A673 (cell line): Measurements from ENCODE around the gene HJURP. TPM values are rescaled to one million over a fixed set of nuclear protein-coding genes. Genes with fewer than 3 reads are reported as not detected.
A peak's percentile ranks its signal among the peaks of the same experiment; 100 is the strongest.

Experiments used
- BruUV-seq: library from RNA; stranded (reverse); fragments of 400-500 nt; replicated peaks from 2 replicates; lab custom pipeline; 2021; lab: Mats Ljungman, UMichigan
- CTCF ChIA-PET: fragments of 300-600 bp; sonication (Branson Sonifier 250); formaldehyde crosslinking; loops from one replicate; lab custom pipeline; 2022; ENCODE audit warnings: antibody characterized with exemption; lab: Charles Lee
- POLR2A ChIA-PET: fragments of 300-600 bp; sonication (Branson Sonifier 250); formaldehyde crosslinking; loops from one replicate; lab custom pipeline; 2022; ENCODE audit warnings: antibody characterized with exemption; ENCODE audit not compliant: low non-redundant PET; lab: Charles Lee
- DNase-seq: peaks from one replicate; pipeline ENCODE4 v3.0.0-alpha.2; 2015; ENCODE audit warnings: low spot score
- H3K27ac ChIP-seq: fragments of 200-600 bp; sonication (generic); 2 replicates; pipeline ENCODE4 v1.5.1; 2016; ENCODE audit warnings: mixed run types, low read depth, mild to moderate bottlenecking, mixed read lengths, antibody characterized with exemption, low read length; ENCODE audit not compliant: poor library complexity, severe bottlenecking
- H3K27me3 ChIP-seq: fragments of 200-600 bp; sonication (generic); replicated peaks from 2 replicates; pipeline ENCODE4 v1.6.1; 2017; ENCODE audit warnings: mixed run types, low read depth, mild to moderate bottlenecking, mixed read lengths, antibody characterized with exemption, low read length; ENCODE audit not compliant: insufficient read depth, poor library complexity
- H3K36me3 ChIP-seq: fragments of 200-600 bp; sonication (generic); 2 replicates; pipeline ENCODE4 v1.6.1; 2016; ENCODE audit warnings: mixed run types, mild to moderate bottlenecking, mixed read lengths, antibody characterized with exemption, low read length; ENCODE audit not compliant: insufficient read depth, poor library complexity, severe bottlenecking
- H3K4me1 ChIP-seq: fragments of 200-600 bp; sonication (generic); 2 replicates; pipeline ENCODE4 v1.6.1; 2017; ENCODE audit warnings: mixed run types, mild to moderate bottlenecking, mixed read lengths, antibody characterized with exemption, low read length; ENCODE audit not compliant: insufficient read depth, poor library complexity, severe bottlenecking
- H3K4me3 ChIP-seq: fragments of 200-600 bp; sonication (generic); 2 replicates; pipeline ENCODE4 v1.5.1; 2016; ENCODE audit warnings: low read depth, mixed run types, mild to moderate bottlenecking, mixed read lengths, low read length; ENCODE audit not compliant: poor library complexity, severe bottlenecking
- H3K9me3 ChIP-seq: fragments of 200-600 bp; sonication (generic); 2 replicates; pipeline ENCODE4 v1.6.1; 2016; ENCODE audit warnings: mixed run types, low read depth, mild to moderate bottlenecking, mixed read lengths, antibody characterized with exemption, low read length; ENCODE audit not compliant: poor library complexity, severe bottlenecking
- EZH2 ChIP-seq: fragments of 200-600 bp; sonication (generic); IDR thresholded peaks from 2 replicates; pipeline ENCODE4 v1.6.1; 2017; ENCODE audit warnings: borderline replicate concordance, low read depth, mild to moderate bottlenecking, mixed read lengths, antibody characterized with exemption, low read length; ENCODE audit not compliant: poor library complexity, severe bottlenecking
- intact Hi-C: fragments of 100-400 bp; cut with micrococcal nuclease; formaldehyde crosslinking; loops from one replicate; pipeline ENCODE4 v1.10.0; 2022; ENCODE audit not compliant: unreplicated experiment
- total RNA-seq: library from RNA; stranded (reverse); gene quantifications from 2 replicates; pipeline ENCODE4 v1.2.3, GENCODE V29; 2021
- TF ChIP-seq, protein P1 (sequence below): fragments of 300-800, 200-600 bp; sonication (generic); conservative IDR thresholded peaks from 2 replicates; pipeline ENCODE4 v1.5.1; 2017; ENCODE audit warnings: low read depth, mild to moderate bottlenecking, antibody characterized with exemption, low read length, moderate library complexity, mixed read lengths

Gene HJURP
- total RNA-seq, 1 experiment from 2014 or later = 103 TPM

DNA sequence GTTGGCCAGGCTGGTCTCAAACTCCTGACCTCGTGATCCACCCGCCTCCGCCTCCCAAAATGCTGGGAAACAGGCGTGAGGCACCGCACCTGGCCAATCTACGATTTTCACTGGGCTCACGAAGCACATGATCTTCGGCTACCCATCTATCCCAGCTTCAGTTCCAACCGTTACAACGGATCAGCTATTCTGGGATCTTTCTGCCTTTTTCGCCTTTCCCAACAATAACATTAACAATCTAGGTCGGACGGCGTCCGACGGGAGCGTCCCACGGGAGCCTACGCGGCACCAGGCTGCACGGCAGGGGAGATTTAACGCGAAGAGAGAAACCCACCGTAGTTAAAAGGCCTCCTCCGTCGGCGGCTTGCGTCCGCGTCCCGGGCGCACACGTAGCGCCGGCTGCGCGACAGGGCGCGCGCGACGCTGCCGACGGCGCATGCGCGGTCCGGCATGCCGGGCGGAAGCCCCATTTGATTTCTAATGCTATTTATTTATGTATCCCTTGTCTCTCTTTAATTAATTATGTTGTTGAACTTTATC, 13.7 kb upstream of the HJURP start, which contains the start of gene MSL3B:
Gene MSL3B (minus strand): TSS at position 394 of the 540 bp plus-strand sequence.
- H3K27me3 ChIP-seq = peaks cover 3% of the 10 kb centered on the region
- no peak for TF ChIP-seq EZH2
- TF ChIP-seq, protein P1, sequence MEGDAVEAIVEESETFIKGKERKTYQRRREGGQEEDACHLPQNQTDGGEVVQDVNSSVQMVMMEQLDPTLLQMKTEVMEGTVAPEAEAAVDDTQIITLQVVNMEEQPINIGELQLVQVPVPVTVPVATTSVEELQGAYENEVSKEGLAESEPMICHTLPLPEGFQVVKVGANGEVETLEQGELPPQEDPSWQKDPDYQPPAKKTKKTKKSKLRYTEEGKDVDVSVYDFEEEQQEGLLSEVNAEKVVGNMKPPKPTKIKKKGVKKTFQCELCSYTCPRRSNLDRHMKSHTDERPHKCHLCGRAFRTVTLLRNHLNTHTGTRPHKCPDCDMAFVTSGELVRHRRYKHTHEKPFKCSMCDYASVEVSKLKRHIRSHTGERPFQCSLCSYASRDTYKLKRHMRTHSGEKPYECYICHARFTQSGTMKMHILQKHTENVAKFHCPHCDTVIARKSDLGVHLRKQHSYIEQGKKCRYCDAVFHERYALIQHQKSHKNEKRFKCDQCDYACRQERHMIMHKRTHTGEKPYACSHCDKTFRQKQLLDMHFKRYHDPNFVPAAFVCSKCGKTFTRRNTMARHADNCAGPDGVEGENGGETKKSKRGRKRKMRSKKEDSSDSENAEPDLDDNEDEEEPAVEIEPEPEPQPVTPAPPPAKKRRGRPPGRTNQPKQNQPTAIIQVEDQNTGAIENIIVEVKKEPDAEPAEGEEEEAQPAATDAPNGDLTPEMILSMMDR = no peak
- peaks cover 8% of the 10 kb centered on the region for H3K36me3 ChIP-seq
- ChIA-PET CTCF (no interaction called here), POLR2A (no interaction called here)
- H3K9me3 ChIP-seq = peaks cover 5% of the 10 kb centered on the region
- no peaks in the 10 kb centered on the region for H3K4me1 ChIP-seq
- no TSS peak for BruUV-seq
- intact Hi-C loops = no loop called here
- DNase-seq = peak; percentile 84
- peak within 1 kb of the TSS; percentile 59 for H3K4me3 ChIP-seq
- H3K27ac ChIP-seq = peak within 1 kb of the TSS; percentile 87

DNA sequence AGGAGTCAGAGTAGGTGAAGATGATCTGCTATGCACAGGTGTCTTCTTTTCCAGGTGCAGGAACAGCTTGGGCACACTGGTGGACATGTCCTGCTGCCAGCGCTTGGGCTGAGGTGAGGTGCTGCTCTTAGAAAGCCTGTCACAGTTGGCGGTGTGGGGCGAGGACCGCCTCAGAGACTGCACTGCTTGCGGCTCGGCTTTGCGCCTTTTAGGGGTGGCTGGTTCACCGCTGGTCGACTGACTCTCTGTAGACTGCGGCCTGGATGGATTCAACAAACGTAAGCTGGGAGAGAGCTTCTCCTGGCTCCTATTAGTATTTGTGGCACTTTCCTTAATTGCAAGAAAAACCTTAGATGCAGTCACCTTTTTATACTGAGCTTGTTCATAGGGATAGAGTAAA, 12.1 kb upstream of the HJURP start:
- ChIA-PET POLR2A (no interaction called here), CTCF (no interaction called here)
- H3K36me3 ChIP-seq = peaks cover 8% of the 10 kb centered on the region
- no peak for DNase-seq
- no TSS peak for BruUV-seq
- H3K27me3 ChIP-seq = no peaks in the 10 kb centered on the region
- no peak overlapping the region for H3K4me3 ChIP-seq
- peaks cover 5% of the 10 kb centered on the region for H3K9me3 ChIP-seq
- no peaks in the 10 kb centered on the region for H3K4me1 ChIP-seq
- no peak for TF ChIP-seq EZH2
- TF ChIP-seq, protein P1 = no peak
- H3K27ac ChIP-seq = no peak overlapping the region
- intact Hi-C loops = no loop called here

DNA sequence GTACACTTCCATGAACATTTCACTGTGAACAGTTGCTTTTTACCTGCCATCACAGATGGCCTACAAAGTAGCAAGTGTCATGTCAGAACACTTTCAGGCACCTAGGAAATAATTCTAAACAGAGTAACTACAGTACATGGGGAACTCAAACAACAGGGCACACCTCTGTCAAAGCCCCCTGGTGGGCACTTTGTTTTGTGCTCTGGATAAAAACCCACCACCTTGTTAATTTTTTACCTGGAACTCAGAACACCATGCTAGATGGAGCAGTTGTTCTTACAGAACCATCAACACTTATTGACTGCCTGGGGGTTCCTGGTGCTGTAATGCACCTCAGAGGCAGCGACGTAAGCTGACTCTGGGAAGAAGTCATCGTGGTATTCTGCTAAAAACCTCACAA, 11.5 kb upstream of the HJURP start:
- Histone ChIP-seq H3K4me3 (no peak overlapping the region), H3K9me3 (peaks cover 5% of the 10 kb centered on the region), H3K27me3 (no peaks in the 10 kb centered on the region), H3K4me1 (no peaks in the 10 kb centered on the region), H3K27ac (no peak overlapping the region), H3K36me3 (peaks cover 8% of the 10 kb centered on the region)
- BruUV-seq = no TSS peak
- TF ChIP-seq, protein P1 = peak; percentile 47
- no peak for TF ChIP-seq EZH2
- DNase-seq = no peak
- ChIA-PET POLR2A (no interaction called here), CTCF (no interaction called here)
- intact Hi-C loops = no loop called here
